NCI-H2196 treated with DMSO at 0.1 percent for 48 hours (cell line): ENCODE measurements around the gene BSN.
"Not testable (repeated sequence)": the region's sequence is repeated elsewhere in the genome, so short reads cannot be mapped to it uniquely, and the experiment has no call there.

Experiments used
- DNase-seq: peaks from one replicate; lab custom pipeline; 2025; ENCODE audit not compliant: unreplicated experiment; lab: John Stamatoyannopoulos, UW

The BSN gene

GRCh38 chr3:49535971-49536874 lies 18.1 kb upstream of the BSN start:
- no peak for DNase-seq

- no peak for DNase-seq
Observed at GRCh38 chr3:49536875-49537533, 17.3 kb upstream of the BSN start.

- peak; percentile 71 for DNase-seq
Observed at GRCh38 chr3:49539659-49540560, 14.4 kb upstream of the BSN start.

GRCh38 chr3:49552087-49552486 lies 2.2 kb upstream of the BSN start:
- DNase-seq: no peak

- DNase-seq: no peak
Observed at GRCh38 chr3:49553324-49553691, 969 bp upstream of the BSN start.

- no peak for DNase-seq
Observed at GRCh38 chr3:49554633-49555265, 472 bp downstream of the BSN start.

- no peak for DNase-seq
Observed at GRCh38 chr3:49556500-49557275, 2.4 kb downstream of the BSN start.

- DNase-seq: no peak
Observed at GRCh38 chr3:49563040-49563578, 8.8 kb downstream of the BSN start.

- DNase-seq: no peak
Observed at GRCh38 chr3:49563766-49564165, 9.5 kb downstream of the BSN start.

GRCh38 chr3:49566312-49566711 lies 12.0 kb downstream of the BSN start:
- no peak for DNase-seq

GRCh38 chr3:49567406-49567805 lies 13.1 kb downstream of the BSN start:
- no peak for DNase-seq

GRCh38 chr3:49568965-49569364 lies 14.7 kb downstream of the BSN start:
- DNase-seq: no peak

- DNase-seq: no peak
Observed at GRCh38 chr3:49570028-49570654, 15.9 kb downstream of the BSN start.

GRCh38 chr3:49582177-49582576 lies 27.9 kb downstream of the BSN start:
- no peak for DNase-seq

GRCh38 chr3:49585261-49585755 lies 31.0 kb downstream of the BSN start:
- DNase-seq: not testable (repeated sequence)

- DNase-seq: no peak
Observed at GRCh38 chr3:49591615-49592014, 37.3 kb downstream of the BSN start.

- no peak for DNase-seq
Observed at GRCh38 chr3:49593041-49593440, 38.8 kb downstream of the BSN start.

- no peak for DNase-seq
Observed at GRCh38 chr3:49600781-49601180, 46.5 kb downstream of the BSN start.

GRCh38 chr3:49601358-49602048 lies 47.2 kb downstream of the BSN start:
- no peak for DNase-seq
